Activated effector memory CD4-positive, alpha-beta T cell treated with anti-CD3 and anti-CD28 coated beads, Interleukin-2, amount 50 U/mL, for 16 hours (primary cell): Measurements from ENCODE around the gene PDSS1.
"Not testable (repeated sequence)": the region's sequence is repeated elsewhere in the genome, so short reads cannot be mapped to it uniquely, and the experiment has no call there.

Experiments
- DNase-seq: peaks from one replicate; pipeline ENCODE4 v3.0.0-alpha.2; 2020

PDSS1 gene

GRCh38 chr10:26697163-26697921 is at the start of gene PDSS1:
Gene PDSS1, plus strand, starts transcription at chr10:26697701. Its CDS starts 11 bp downstream, at chr10:26697712.
- peak; percentile 87 for DNase-seq

- DNase-seq: not testable (repeated sequence)
Observed at GRCh38 chr10:26648245-26648636, 49.3 kb upstream of the PDSS1 start.

DNA sequence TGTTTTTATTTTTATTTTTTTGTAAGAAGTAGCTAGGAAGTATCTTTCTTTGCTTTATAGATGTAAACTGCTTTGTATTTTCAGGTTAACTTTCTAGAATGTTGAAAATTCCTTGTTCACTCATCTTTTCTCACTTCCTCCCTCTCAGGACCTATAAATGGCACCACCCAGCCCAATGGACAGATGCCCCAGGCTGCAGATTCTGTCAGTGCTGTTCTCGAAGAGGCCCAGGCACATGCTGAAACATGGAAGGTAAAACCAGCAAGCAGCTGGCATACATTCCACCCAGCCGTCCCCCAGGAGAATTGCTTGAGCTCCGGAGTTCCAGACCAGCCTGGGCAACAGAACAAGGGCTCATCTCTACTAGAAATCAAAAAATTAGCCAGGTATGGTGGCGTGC is 47.1 kb upstream of the PDSS1 start:
- DNase-seq: no peak

DNA sequence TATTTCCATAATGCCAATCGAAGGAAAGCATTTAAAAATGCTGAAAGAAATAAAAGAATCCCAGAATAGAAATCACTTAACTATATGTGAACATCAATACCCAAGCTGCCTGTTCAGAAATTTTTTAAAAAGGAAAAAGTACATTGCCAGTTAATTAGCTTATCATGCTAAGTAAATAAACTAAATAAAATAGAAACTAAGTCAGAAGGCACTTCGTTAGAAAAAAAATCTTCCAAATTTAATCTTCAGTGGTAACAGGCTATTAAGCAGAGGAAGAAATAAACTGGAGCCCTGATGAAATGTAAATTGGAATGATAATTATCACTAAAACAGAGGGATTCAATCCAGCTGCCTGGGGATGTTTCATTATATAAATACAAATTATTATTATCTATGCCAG is 46.0 kb upstream of the PDSS1 start:
- DNase-seq: not testable (repeated sequence)

GRCh38 chr10:26653004-26653403 is 44.5 kb upstream of the PDSS1 start:
- DNase-seq: no peak

- DNase-seq: no peak
Observed at GRCh38 chr10:26655746-26656145, 41.8 kb upstream of the PDSS1 start.

- DNase-seq: no peak
Observed at GRCh38 chr10:26662864-26663263, 34.6 kb upstream of the PDSS1 start.

DNA sequence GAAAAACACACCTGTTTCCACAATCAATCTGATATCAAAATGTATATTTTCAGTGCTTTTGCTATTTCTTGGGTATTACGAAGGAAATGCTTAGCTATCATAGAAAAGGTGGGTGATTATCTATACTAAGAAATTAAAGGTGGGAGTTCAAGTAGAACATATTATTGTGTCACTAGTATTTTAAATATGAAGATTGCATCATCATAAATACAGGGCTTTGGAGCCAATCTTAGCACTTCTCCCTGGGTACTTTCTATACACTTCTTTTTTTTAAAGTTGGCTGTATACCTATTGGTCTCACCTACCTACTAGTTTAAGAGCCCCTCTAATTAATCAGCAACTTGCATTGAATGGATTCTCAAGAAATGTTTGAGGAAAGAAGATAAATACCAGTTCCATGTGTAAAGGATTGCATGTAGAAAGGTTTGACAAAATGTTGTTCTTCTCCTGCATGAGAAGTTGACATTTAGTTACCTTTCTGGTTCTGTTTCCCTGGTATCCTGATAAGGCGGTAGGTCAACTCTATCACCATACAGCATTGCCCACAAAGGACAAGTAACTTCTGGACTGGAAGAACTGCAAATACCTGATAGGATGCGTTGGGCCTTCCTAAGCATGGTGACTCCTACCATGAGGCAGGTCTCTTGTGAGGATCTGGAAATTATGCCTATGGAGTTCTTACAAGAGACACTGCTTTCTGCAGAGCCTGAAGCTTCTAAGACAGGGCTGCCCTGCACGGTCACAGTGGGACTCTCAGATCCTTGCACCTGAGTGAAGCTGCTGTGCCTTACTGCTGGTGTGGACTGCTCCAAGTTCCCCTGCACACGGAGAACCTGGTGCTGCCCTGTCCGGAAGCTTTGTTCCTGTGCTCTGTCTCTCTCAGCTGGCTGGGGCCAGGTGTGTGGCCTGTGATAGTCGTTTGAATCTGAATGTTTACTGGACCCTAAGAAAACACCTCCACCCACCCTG is 32.1 kb upstream of the PDSS1 start:
- no peak for DNase-seq

DNA sequence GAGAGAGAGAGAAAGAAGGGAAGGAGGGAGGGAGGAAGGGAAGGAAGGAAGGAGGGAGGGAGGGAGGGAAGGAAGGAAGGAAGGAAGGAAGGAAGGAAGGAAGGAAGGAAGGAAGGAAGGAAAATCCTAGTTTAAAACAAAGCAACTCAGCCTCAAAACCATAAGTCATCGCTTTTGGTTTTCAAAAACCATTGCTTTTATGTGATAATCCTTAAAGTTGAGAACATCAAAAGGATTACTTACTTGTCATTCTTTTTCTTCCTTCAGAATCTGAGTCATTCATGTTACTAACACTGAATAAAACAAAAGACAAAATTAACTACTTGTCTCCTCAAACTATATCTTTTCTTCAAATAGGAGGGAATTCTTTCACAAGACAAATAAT is 21.6 kb upstream of the PDSS1 start:
- no peak for DNase-seq

DNA sequence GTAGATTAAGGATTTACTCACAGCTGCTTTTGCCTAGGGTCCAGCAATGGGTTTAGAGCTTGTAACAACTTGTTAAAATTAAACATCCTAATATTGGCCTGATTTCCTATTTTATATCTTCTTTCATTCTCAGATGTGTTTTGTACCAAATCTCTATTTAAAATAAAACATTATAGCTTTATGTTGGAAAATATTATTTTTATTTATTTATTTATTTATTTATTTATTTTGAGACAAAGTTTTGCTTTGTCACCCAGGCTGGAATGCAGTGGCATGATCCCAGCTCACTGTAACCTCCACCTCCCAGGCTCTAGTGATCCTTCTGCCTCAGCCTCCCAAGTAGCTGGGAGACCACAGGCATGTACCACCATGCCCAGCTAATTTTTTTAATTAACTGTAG is 17.9 kb upstream of the PDSS1 start:
- DNase-seq: no peak

DNA sequence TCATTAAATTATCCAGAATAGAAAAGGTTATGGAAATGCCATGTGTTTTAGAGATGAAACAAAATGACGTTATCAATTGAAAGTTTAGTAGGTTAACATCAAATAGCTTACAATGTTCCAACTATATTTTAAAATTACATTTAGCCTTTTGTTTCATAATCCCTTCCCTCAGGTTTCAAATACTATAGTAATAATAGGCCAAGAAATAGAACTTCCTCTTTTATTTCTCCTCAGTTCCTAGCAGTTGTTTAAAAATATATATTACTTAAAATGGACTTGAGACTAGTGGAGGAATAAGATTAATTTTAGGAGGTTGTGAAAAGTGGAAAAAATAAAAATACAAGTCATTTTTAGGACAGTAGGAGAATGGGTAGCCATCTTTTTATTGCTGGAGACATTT is 16.4 kb upstream of the PDSS1 start:
- no peak for DNase-seq

DNA sequence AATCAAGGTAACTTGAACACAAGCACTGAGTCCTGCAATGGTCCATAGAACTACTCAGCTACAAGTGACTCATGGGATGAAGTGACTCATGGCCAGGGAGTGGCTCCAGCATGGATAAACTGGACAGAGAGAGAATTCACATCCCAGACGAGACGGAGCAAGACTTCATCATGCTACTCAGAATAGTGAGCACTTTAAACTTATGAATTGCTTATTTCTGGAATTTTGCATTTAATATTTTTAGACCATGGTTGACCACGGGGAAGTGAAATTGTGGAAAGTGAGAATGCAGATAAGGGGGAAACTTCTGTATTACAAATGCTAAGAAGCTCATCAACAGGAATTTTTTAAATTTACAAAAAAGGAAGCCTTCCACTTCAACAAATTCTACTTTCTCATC is 15.5 kb upstream of the PDSS1 start:
- not testable (repeated sequence) for DNase-seq

- no peak for DNase-seq
Observed at GRCh38 chr10:26682931-26683330, 14.6 kb upstream of the PDSS1 start.

DNA sequence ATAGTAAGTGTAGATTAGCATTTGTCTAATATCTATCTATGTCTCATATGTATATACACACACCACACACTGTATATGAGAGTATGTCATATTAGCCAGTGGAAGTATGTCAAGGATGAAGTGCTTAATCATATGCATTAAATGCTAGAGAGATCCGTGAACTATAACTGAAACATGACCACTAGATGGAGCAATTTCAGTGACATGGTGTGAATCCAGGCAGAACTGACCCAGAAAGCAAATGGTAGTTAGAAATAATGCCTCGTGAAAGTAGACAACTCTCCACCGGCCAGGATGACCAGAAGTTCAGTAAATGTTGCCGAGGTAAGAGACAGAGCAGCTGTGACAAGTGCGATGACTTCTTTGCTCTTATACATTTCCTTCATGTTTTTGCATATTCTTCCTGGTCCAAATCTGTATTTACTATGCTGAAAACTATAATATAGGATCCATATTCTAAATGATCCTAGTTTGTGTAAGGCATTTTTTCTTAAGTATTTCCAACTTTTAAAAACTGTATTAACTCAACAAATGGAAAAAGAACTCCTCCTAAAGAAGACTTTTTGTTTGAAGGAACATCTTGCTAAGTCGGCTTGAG is 12.7 kb upstream of the PDSS1 start:
- DNase-seq: not testable (repeated sequence)

DNA sequence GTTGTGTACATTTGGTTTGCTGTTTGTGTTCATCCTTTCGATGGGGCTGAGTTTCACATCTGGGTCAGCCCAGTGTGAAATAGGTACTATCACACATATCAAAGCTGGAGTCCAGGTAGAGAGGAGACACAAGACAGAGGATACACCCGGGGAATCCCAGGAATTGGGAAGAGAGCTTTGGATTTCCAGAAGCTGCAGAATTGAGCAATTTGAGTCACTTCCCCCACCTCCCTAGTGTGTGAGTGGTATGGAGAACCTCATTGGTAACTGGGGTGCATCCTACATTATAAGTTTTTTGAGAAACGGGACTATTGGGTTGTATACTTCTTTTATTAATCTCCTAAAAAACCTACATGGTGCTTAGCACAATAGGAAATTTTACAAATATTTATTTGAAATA is 12.1 kb upstream of the PDSS1 start:
- no peak for DNase-seq

DNA sequence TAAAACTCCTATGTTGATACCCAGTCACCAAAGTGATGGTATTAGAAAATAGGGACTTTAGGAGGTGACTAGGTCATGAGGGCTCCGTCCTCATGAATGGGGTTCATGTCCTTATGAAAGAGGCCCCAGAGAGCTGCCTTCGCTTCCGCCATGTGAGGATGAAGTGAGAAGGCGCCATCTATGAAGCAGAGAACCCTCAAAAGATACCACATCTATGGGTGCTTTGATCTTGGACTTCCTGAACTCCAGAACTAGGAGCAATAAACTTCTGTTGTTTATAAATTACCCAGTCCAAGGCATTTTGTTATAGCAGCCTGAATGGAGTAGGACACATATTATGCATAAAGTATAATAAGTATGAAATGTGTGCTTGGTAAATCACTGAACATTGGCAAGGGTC is 8.1 kb upstream of the PDSS1 start:
- no peak for DNase-seq

DNA sequence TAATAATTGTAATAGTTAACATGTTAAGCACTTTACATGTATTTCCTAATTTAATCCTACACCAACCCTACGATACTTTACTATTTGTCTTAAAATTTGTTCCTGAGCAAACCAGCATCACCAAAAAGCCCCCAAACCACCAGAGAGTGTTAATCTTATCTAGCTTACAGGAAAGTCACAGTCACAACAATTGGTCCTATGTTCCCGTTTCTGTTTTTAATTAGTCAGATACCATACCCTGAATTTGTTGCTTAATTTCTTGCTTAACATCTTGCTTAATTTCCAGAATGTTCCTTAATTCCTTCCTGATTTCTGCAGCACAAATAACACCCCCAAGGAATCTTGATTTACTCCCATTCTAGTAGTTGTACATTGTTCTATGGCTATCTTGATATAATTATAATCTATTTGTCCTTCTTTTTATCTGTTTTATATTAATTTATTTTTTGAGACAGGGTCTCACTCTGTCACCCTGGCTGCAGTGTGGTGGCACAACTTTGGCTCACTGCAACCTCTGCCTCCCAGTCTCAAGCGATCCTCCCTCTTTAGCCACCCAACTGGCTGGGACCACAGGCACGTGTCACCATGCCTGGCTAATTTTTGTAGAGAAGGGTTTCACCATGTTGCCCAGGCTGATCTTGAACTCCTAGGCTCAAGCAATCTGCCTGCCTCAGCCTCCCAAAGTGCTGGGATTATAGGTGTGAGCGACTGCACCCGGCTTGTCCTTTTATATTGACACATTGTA is 6.6 kb upstream of the PDSS1 start:
- DNase-seq: no peak

GRCh38 chr10:26694536-26694935 is 3.0 kb upstream of the PDSS1 start:
- DNase-seq: not testable (repeated sequence)

GRCh38 chr10:26696786-26697162 is 727 bp upstream of the PDSS1 start:
- no peak for DNase-seq

- no peak for DNase-seq
Observed at GRCh38 chr10:26697922-26698608, 564 bp downstream of the PDSS1 start.

- DNase-seq: no peak
Observed at GRCh38 chr10:26698909-26699308, 1.4 kb downstream of the PDSS1 start.

DNA sequence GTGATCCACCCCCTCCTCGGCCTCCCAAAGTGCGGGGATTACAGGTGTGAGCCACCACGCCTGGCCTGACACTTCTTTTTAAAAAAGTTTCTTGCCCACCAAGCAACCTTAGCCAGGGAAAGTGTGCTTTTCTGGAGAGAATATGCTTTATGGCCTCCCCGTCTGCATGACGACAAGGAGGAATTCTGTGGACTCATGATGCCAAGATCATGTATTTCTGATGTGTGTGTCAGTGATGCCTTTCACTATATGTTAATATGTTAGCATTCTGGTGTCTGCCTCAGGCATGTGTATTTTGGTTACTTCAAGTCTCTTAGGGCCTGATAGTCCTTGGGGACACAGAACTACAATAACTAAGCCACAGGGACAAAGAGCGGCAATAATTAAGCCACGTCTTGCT is 2.1 kb downstream of the PDSS1 start:
- no peak for DNase-seq
